Measurements from ENCODE around the gene DEGS2. TPM values are rescaled to one million over a fixed set of nuclear protein-coding genes. Genes with fewer than 3 reads are reported as not detected.

Gene DEGS2
- total and polyA plus RNA-seq, 2 of the 13 experiments (the other 11 are each of a cell fraction or from before 2014, with no cell fraction given) = 0.09 TPM

DNA sequence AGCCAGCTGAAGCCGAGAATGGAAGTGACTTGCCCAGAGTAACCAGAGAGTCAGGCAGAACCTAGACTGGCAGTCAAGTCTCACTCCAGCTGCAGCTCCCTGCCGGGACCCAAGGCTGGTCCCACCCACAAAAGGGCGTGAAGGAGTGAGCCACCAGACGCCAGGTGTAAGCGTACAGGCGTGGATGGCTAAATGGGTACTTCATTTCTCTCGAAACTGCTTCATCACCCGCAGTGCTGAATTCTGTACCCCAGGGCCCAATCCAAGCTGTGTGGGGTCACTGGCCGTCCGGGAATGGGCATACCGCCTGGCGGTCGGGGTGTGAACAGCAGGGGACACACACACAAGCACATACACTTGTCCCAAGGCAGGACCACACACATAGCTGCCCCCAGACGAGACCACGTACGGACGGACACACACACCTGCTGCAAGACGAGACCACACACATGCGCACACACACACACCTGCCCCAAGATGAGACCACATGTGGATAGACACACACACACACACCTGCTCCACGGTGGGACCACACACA lies 34.8 kb downstream of the DEGS2 start:
- ChIA-PET CTCF (ENCODE audit: low intra/inter-chr PET ratio, low total read pairs) (no interaction called here), POLR2A (no interaction called here)
- ATAC-seq (no peak), FAIRE-seq (no peak), DNase-seq (ENCODE audit: low spot score) (no peak)
- no peak overlapping the region for H3K27ac ChIP-seq (ENCODE audit: extremely low read length, insufficient read depth, low read length)
- intact Hi-C loops (cut with micrococcal nuclease; ENCODE audit: unreplicated experiment) (no loop called here), in situ Hi-C loops (cut with HindIII; ENCODE audit: extremely low pct_ligation_motif_present, low pct_unique_long_range_greater_than_20kb) (no loop called here)
- BruUV-seq (replicated peaks) = no TSS peak
- H3K4me1 ChIP-seq (ENCODE audit: insufficient read depth, low read length) = peaks cover 6% of the 10 kb centered on the region; the same call in 1 of the 2 replicates
- no peaks in the 10 kb centered on the region for H3K9me3 ChIP-seq (ENCODE audit: low read length)
- no peaks in the 10 kb centered on the region for H3K27me3 ChIP-seq (ENCODE audit: control insufficient read depth in 1 of 2, insufficient read depth in 2 of 2, low read length in 2 of 2)
- no peak overlapping the region for H3K4me2 ChIP-seq (ENCODE audit: low read depth, low read length)
- H3K79me2 ChIP-seq (ENCODE audit: insufficient read depth, low read length) = no peaks in the 10 kb centered on the region
- H3K4me3 ChIP-seq (replicated peaks in 1 of 3; ENCODE audit: insufficient read depth in 1 of 3, low read depth in 2 of 3, low read length in 3 of 3) = no peak overlapping the region
- 95% methylated on average over 13 of the region's 20 CpGs for WGBS (ENCODE audit: low lambda C conversion rate)
- no peak for TF ChIP-seq KDM2A (CRISPR knock-in tag; IDR thresholded peaks at IDR 0.05; ENCODE audit: borderline replicate concordance, low read depth)
- peak; percentile 51; the same call in 1 of the 2 replicates for TF ChIP-seq MNT (IDR thresholded peaks at IDR 0.05)
- H3K9ac ChIP-seq (ENCODE audit: insufficient read depth, low read depth, low read length) = no peak overlapping the region
- no peaks in the 10 kb centered on the region for H4K20me1 ChIP-seq (ENCODE audit: insufficient read depth, low read length)
- peaks cover 5 to 8% of the 10 kb centered on the region in 2 experiments; a peak in 4 of 5 replicates for H3K36me3 ChIP-seq (replicated peaks in 1 of 2; ENCODE audit: control insufficient read depth in 1 of 2, insufficient read depth in 2 of 2, low read length in 2 of 2)
- no peak overlapping the region for H2AFZ ChIP-seq (ENCODE audit: low read length)

DNA sequence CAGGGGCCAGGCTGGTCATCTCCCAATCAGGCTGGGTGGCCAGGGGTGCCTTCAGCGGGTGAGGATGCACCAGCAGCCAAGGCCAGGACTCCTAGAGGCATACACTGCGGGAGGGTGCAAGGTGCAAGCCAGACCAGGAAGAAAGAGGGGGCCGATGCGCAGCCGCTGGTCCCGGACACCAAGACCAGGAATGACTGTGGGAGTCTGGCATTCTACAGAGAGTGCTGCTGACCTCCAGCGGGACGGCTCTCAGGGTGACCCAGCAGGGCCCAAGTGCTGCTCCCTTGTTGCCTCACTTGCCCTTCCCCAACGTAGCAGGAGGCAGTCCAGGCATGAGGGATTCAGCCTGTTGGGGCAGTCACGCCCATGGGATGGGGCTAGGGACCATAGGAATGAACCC lies 35.8 kb downstream of the DEGS2 start:
- no peaks in the 10 kb centered on the region for H3K27me3 ChIP-seq (ENCODE audit: control insufficient read depth in 1 of 2, insufficient read depth in 2 of 2, low read length in 2 of 2)
- H3K27ac ChIP-seq (ENCODE audit: extremely low read length, insufficient read depth, low read length) = no peak overlapping the region
- H3K9me3 ChIP-seq (ENCODE audit: low read length) = no peaks in the 10 kb centered on the region
- H3K4me1 ChIP-seq (ENCODE audit: insufficient read depth, low read length) = peaks cover 1% of the 10 kb centered on the region; the same call in 1 of the 2 replicates
- DNase-seq (ENCODE audit: low spot score) = no peak
- TF ChIP-seq ZNF737 (CRISPR knock-in tag; IDR thresholded peaks at IDR 0.05; ENCODE audit: borderline replicate concordance) (no peak), ZNF317 (CRISPR knock-in tag; IDR thresholded peaks at IDR 0.05) (no peak), ZNF747 (CRISPR knock-in tag; IDR thresholded peaks at IDR 0.05; ENCODE audit: borderline replicate concordance) (no peak), SSRP1 (CRISPR knock-in tag; IDR thresholded peaks at IDR 0.05) (no peak), ZNF879 (CRISPR knock-in tag; IDR thresholded peaks at IDR 0.05) (no peak), ZNF709 (CRISPR knock-in tag; IDR thresholded peaks at IDR 0.05) (no peak), ZNF775 (CRISPR knock-in tag; IDR thresholded peaks at IDR 0.05; ENCODE audit: borderline replicate concordance) (no peak), HNRNPL (IDR thresholded peaks at IDR 0.05; ENCODE audit: low read depth, low read length) (no peak), CBX2 (IDR thresholded peaks at IDR 0.05; ENCODE audit: low read depth, low read length) (no peak), CBX2 (CRISPR knock-in tag; IDR thresholded peaks at IDR 0.05; ENCODE audit: low read depth) (no peak), PCBP2 (optimal IDR thresholded peaks at IDR 0.05; ENCODE audit: low read depth, low read length, poor library complexity, severe bottlenecking) (no peak)
- FAIRE-seq = no peak
- H3K79me2 ChIP-seq (ENCODE audit: insufficient read depth, low read length) = no peaks in the 10 kb centered on the region
- no TSS peak for BruUV-seq (replicated peaks)
- CTCF ChIA-PET (ENCODE audit: low intra/inter-chr PET ratio, low total read pairs) = no interaction called here
- intact Hi-C loops (cut with micrococcal nuclease; ENCODE audit: unreplicated experiment) (no loop called here), in situ Hi-C loops (cut with HindIII; ENCODE audit: extremely low pct_ligation_motif_present, low pct_unique_long_range_greater_than_20kb) (no loop called here)
- POLR2A ChIA-PET = no interaction called here
- no peaks in the 10 kb centered on the region for H4K20me1 ChIP-seq (ENCODE audit: insufficient read depth, low read length)
- H3K36me3 ChIP-seq (replicated peaks in 1 of 2; ENCODE audit: control insufficient read depth in 1 of 2, insufficient read depth in 2 of 2, low read length in 2 of 2) = peaks cover 5 to 8% of the 10 kb centered on the region in 2 experiments; a peak in 4 of 5 replicates
- no peak overlapping the region for H2AFZ ChIP-seq (ENCODE audit: low read length)
- no peak overlapping the region for H3K4me3 ChIP-seq (replicated peaks in 1 of 3; ENCODE audit: insufficient read depth in 1 of 3, low read depth in 2 of 3, low read length in 3 of 3)
- no peak for ATAC-seq
- H3K9ac ChIP-seq (ENCODE audit: insufficient read depth, low read depth, low read length) = no peak overlapping the region
- 95% methylated on average over 6 of the region's 10 CpGs for WGBS (ENCODE audit: low lambda C conversion rate)
- H3K4me2 ChIP-seq (ENCODE audit: low read depth, low read length) = no peak overlapping the region

Data from HepG2 (cell line).